Nephron (organoid): Measurements from ENCODE around the gene SPRR2B.

Source experiments
- H3K27ac Mint-ChIP-seq, 3 experiments: 2 replicates each; pipeline ENCODE4 v1.8.0; 2020; ENCODE audit warnings: mixed read lengths in 3 of 3, mild to moderate bottlenecking in 2 of 3, moderate library complexity in 1 of 3
- H3K27me3 Mint-ChIP-seq: 2 replicates; pipeline ENCODE4 v1.8.0; 2021; ENCODE audit warnings: low read depth, mild to moderate bottlenecking, moderate library complexity, mixed read lengths
- H3K36me3 Mint-ChIP-seq: 2 replicates; pipeline ENCODE4 v1.8.0; 2020; ENCODE audit warnings: low read depth, mixed read lengths
- H3K4me1 Mint-ChIP-seq: 2 replicates; pipeline ENCODE4 v1.8.0; 2020; ENCODE audit warnings: mixed read lengths
- H3K4me3 Mint-ChIP-seq, 3 experiments: 2 replicates each; pipeline ENCODE4 v1.8.0; 2020; ENCODE audit warnings: mild to moderate bottlenecking in 3 of 3, mixed read lengths in 3 of 3, moderate library complexity in 2 of 3
- H3K9me3 Mint-ChIP-seq: 2 replicates; pipeline ENCODE4 v1.8.0; 2020; ENCODE audit warnings: mixed read lengths
- CTCF ChIP-seq, 3 experiments: fragments of 200-600 bp; sonication (generic); IDR thresholded peaks; one replicate each; pipeline ENCODE4 v1.5.0; 2021; ENCODE audit warnings: antibody characterized with exemption in 3 of 3; ENCODE audit not compliant: unreplicated experiment in 3 of 3

Gene SPRR2B

GRCh38 chr1:153099461-153100045 lies 28.1 kb upstream of the SPRR2B start:
- Mint-ChIP-seq H3K9me3 (no peaks in the 10 kb centered on the region), H3K36me3 (no peaks in the 10 kb centered on the region), H3K4me1 (no peaks in the 10 kb centered on the region), H3K27ac (no peak overlapping the region), H3K27me3 (no peaks in the 10 kb centered on the region), H3K4me3 (no peak overlapping the region)
- TF ChIP-seq CTCF (IDR thresholded peaks at IDR 0.05; ENCODE audit: unreplicated experiment in 3 of 3), result no peak

GRCh38 chr1:153095764-153096163 lies 24.4 kb upstream of the SPRR2B start:
- Mint-ChIP-seq H3K9me3 (no peaks in the 10 kb centered on the region), H3K27me3 (no peaks in the 10 kb centered on the region), H3K36me3 (no peaks in the 10 kb centered on the region), H3K4me3 (no peak overlapping the region), H3K27ac (no peak overlapping the region), H3K4me1 (no peaks in the 10 kb centered on the region)
- TF ChIP-seq CTCF (IDR thresholded peaks at IDR 0.05; ENCODE audit: unreplicated experiment in 3 of 3), result no peak

GRCh38 chr1:153094426-153094825 lies 23.0 kb upstream of the SPRR2B start, which contains the start of gene SPRR2E:
SPRR2E (minus strand) TSS chr1:153094526; CDS start chr1:153093751, 775 bp downstream.
- no peak for TF ChIP-seq CTCF (IDR thresholded peaks at IDR 0.05; ENCODE audit: unreplicated experiment in 3 of 3)
- no peak within 1 kb of the TSS for H3K4me3 Mint-ChIP-seq
- H3K36me3 Mint-ChIP-seq, result no peaks in the 10 kb centered on the region
- no peak within 1 kb of the TSS for H3K27ac Mint-ChIP-seq
- no peaks in the 10 kb centered on the region for H3K27me3 Mint-ChIP-seq
- no peaks in the 10 kb centered on the region for H3K4me1 Mint-ChIP-seq
- no peaks in the 10 kb centered on the region for H3K9me3 Mint-ChIP-seq

GRCh38 chr1:153087652-153088051 lies 16.2 kb upstream of the SPRR2B start:
- Mint-ChIP-seq H3K27me3 (no peaks in the 10 kb centered on the region), H3K9me3 (no peaks in the 10 kb centered on the region), H3K27ac (no peak overlapping the region), H3K4me1 (no peaks in the 10 kb centered on the region), H3K36me3 (no peaks in the 10 kb centered on the region), H3K4me3 (no peak overlapping the region)
- no peak for TF ChIP-seq CTCF (IDR thresholded peaks at IDR 0.05; ENCODE audit: unreplicated experiment in 3 of 3)

DNA sequence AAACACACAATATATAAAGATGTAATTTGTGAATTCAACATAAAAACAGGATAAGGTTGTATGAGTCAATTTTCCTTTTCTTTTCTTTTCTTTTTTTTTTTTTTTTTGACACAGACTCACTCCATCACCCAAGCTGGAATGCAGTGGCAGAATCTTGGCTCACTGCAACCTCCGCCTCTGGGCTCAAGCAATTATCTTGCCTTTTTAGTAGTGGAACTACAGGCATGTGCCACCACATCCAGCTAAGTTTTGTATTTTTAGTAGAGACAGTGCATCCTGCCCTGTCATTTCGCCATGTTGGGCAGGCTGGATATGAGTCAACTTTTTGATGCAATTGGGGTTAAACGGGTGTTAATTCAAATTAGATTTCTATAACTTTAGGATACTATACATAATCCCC lies 10.3 kb upstream of the SPRR2B start:
- Mint-ChIP-seq H3K36me3 (no peaks in the 10 kb centered on the region), H3K9me3 (peaks cover 8% of the 10 kb centered on the region), H3K27ac (no peak overlapping the region), H3K27me3 (no peaks in the 10 kb centered on the region), H3K4me3 (no peak overlapping the region), H3K4me1 (no peaks in the 10 kb centered on the region)
- TF ChIP-seq CTCF (IDR thresholded peaks at IDR 0.05; ENCODE audit: unreplicated experiment in 3 of 3), result no peak
